Measurements from ENCODE around the gene ALG11.

The ALG11 gene

GRCh38 chr13:52067237-52067636 is 55.0 kb downstream of the ALG11 start:
- H3K4me3 ChIP-seq (ENCODE audit: low read depth, low read length), result no peak overlapping the region
- TF ChIP-seq POLR2A (IDR thresholded peaks at IDR 0.05; ENCODE audit: extremely low read depth, insufficient read length), result no peak
- peak; percentile 45 for DNase-seq (ENCODE audit: low read depth)

- H3K4me3 ChIP-seq (ENCODE audit: low read depth, low read length), result no peak overlapping the region
- peak; percentile 58 for DNase-seq (ENCODE audit: low read depth)
- TF ChIP-seq CTCF (IDR thresholded peaks at IDR 0.05; ENCODE audit: low read depth, low read length) (peak; percentile 11), MAX (IDR thresholded peaks at IDR 0.05; ENCODE audit: low read depth, low read length) (no peak)
Observed at GRCh38 chr13:52070929-52071523, 58.8 kb downstream of the ALG11 start.
